HepG2 (cell line): ENCODE data around the gene SLC5A6. TPM values are rescaled to one million over a fixed set of nuclear protein-coding genes. Genes with fewer than 3 reads are reported as not detected.
A peak's percentile ranks its signal among the peaks of the same experiment; 100 is the strongest.

Experiments
- ASH2L ChIP-seq: fragments of 300-600, 200-600 bp; sonication (generic); IDR thresholded peaks from 2 replicates; pipeline ENCODE4 v1.7.0; 2017; ENCODE audit warnings: low read depth, mild to moderate bottlenecking, moderate library complexity, mixed read lengths, low read length; ENCODE audit not compliant: insufficient read length
- CBFB ChIP-seq: sonication (generic); formaldehyde crosslinking; IDR thresholded peaks from 2 replicates; pipeline ENCODE4 v1.4.0; 2020; ENCODE audit warnings: missing genetic modification reagents
- CENPT ChIP-seq: sonication (generic); formaldehyde crosslinking; IDR thresholded peaks from 2 replicates; pipeline ENCODE4 v1.8.0; 2022; ENCODE audit warnings: low read depth, mild to moderate bottlenecking, moderate library complexity, missing genetic modification reagents
- HNF4A ChIP-seq: sonication (generic); formaldehyde crosslinking; IDR thresholded peaks from 2 replicates; pipeline ENCODE4 v1.4.0; 2020; ENCODE audit warnings: missing genetic modification reagents
- IRF2 ChIP-seq: IDR thresholded peaks from 2 replicates; pipeline ENCODE4 v1.6.1; 2018; ENCODE audit warnings: missing genetic modification reagents, missing compliant biosample characterization
- ISL2 ChIP-seq: sonication (generic); formaldehyde crosslinking; IDR thresholded peaks from 2 replicates; pipeline ENCODE4 v1.5.0; 2020; ENCODE audit warnings: missing genetic modification reagents
- MAFG ChIP-seq: sonication (generic); formaldehyde crosslinking; IDR thresholded peaks from 2 replicates; pipeline ENCODE4 v1.5.1; 2020; ENCODE audit warnings: mild to moderate bottlenecking, missing genetic modification reagents
- NFATC3 ChIP-seq: sonication (generic); formaldehyde crosslinking; IDR thresholded peaks from 2 replicates; pipeline ENCODE4 v1.5.1; 2020; ENCODE audit warnings: mild to moderate bottlenecking, missing genetic modification reagents
- PHB2 ChIP-seq: fragments of 450-650 bp; IDR thresholded peaks from 2 replicates; pipeline ENCODE4 v1.6.1; 2018; ENCODE audit not compliant: partially characterized antibody
- SNAI1 ChIP-seq: sonication (generic); formaldehyde crosslinking; IDR thresholded peaks from 2 replicates; pipeline ENCODE4 v1.5.0; 2020; ENCODE audit warnings: mild to moderate bottlenecking, missing genetic modification reagents, borderline replicate concordance
- SP2 ChIP-seq: sonication (generic); formaldehyde crosslinking; IDR thresholded peaks from 2 replicates; pipeline ENCODE4 v1.5.1; 2020; ENCODE audit warnings: mild to moderate bottlenecking, missing genetic modification reagents
- TCF12 ChIP-seq, 2 experiments: fragments of 450-650 bp in 1 of 2; sonication (generic) in 1 of 2; formaldehyde crosslinking in 1 of 2; IDR thresholded peaks; 2 replicates each; pipeline versions ENCODE4 v1.6.1 to v1.8.0; 2017 to 2022; ENCODE audit warnings: antibody characterized with exemption in 1 of 2, mild to moderate bottlenecking in 1 of 2, missing genetic modification reagents in 1 of 2, moderate library complexity in 1 of 2
- TEAD3 ChIP-seq: optimal IDR thresholded peaks from 2 replicates; pipeline ENCODE3; 2016; ENCODE audit warnings: borderline replicate concordance
- ZBTB38 ChIP-seq: sonication (generic); formaldehyde crosslinking; IDR thresholded peaks from 2 replicates; pipeline ENCODE4 v1.5.1; 2020; ENCODE audit warnings: mild to moderate bottlenecking, missing genetic modification reagents
- ZFX ChIP-seq: sonication (generic); formaldehyde crosslinking; IDR thresholded peaks from 2 replicates; pipeline ENCODE4 v1.4.0; 2020; ENCODE audit warnings: mild to moderate bottlenecking, low read depth, missing genetic modification reagents, moderate library complexity
- ZNF263 ChIP-seq: sonication (generic); formaldehyde crosslinking; IDR thresholded peaks from 2 replicates; pipeline ENCODE4 v1.4.0; 2020; ENCODE audit warnings: missing genetic modification reagents
- ZNF383 ChIP-seq: sonication (generic); formaldehyde crosslinking; IDR thresholded peaks from 2 replicates; pipeline ENCODE4 v1.4.0; 2020; ENCODE audit warnings: missing genetic modification reagents, mild to moderate bottlenecking, borderline replicate concordance
- ZNF639 ChIP-seq: conservative IDR thresholded peaks from 2 replicates; pipeline ENCODE4 v1.6.1; 2018; ENCODE audit warnings: missing genetic modification reagents
- ZNF780A ChIP-seq: sonication (generic); formaldehyde crosslinking; IDR thresholded peaks from 2 replicates; pipeline ENCODE4 v1.8.0; 2022; ENCODE audit warnings: mild to moderate bottlenecking, missing genetic modification reagents, moderate library complexity
- polyA plus RNA-seq, 8 experiments: library from polyadenylated mRNA; depleted of rRNA in 3 of 8; stranded (reverse) in 7 of 8; unstranded in 1 of 8; fragments of >200 nt; fragmentation: Illumina TruSeq in 4 of 8; extraction: Trizol in 4 of 8; gene quantifications; 2 replicates each; pipeline versions ENCODE4 v1.2.1 to v1.2.3, GENCODE V29; 2011 to 2016; ENCODE audit warnings: low read depth in 4 of 8, missing spikeins in 1 of 8, mixed read lengths in 1 of 8; ENCODE audit not compliant: insufficient read depth in 1 of 8
- total RNA-seq, 5 experiments: library from RNA; depleted of rRNA; stranded (reverse); fragments of >200 nt; fragmentation: Illumina TruSeq; extraction: Trizol; gene quantifications; 2 replicates each; pipeline ENCODE4 v1.2.3, GENCODE V29; 2016; ENCODE audit warnings: low read depth in 1 of 5
- TF ChIP-seq, protein P1 (sequence below): sonication (generic); formaldehyde crosslinking; IDR thresholded peaks from 2 replicates; pipeline ENCODE4 v1.4.0; 2020; ENCODE audit warnings: missing genetic modification reagents
- TF ChIP-seq, protein P2 (sequence below): sonication (generic); formaldehyde crosslinking; IDR thresholded peaks from 2 replicates; pipeline ENCODE4 v1.5.0; 2020; ENCODE audit warnings: mild to moderate bottlenecking, missing genetic modification reagents
- TF ChIP-seq, protein P3 (sequence below): IDR thresholded peaks from 2 replicates; pipeline ENCODE4 v1.6.1; 2016; ENCODE audit warnings: control low read depth
- TF ChIP-seq, protein P4 (sequence below): sonication (generic); formaldehyde crosslinking; IDR thresholded peaks from 2 replicates; pipeline ENCODE4 v1.5.1; 2020; ENCODE audit warnings: missing genetic modification reagents, mild to moderate bottlenecking, borderline replicate concordance
- TF ChIP-seq, protein P5 (sequence below): IDR thresholded peaks from 2 replicates; pipeline ENCODE4 v1.6.1; 2016; ENCODE audit warnings: missing compliant biosample characterization, missing genetic modification reagents, borderline replicate concordance

The SLC5A6 gene
- total and polyA plus RNA-seq, 2 of the 13 experiments (the other 11 are each of a cell fraction or from before 2014, with no cell fraction given), result 135 to 417 TPM

- TF ChIP-seq ZNF639 (0 out of 2 replicates have a peak, but pooled peaks have one; percentile 39), CENPT (CRISPR knock-in tag) (no peak), ZNF780A (no peak), SP2 (CRISPR knock-in tag) (no peak), ZFX (CRISPR knock-in tag) (peak; percentile 17; the same call in 1 of the 2 replicates), CBFB (CRISPR knock-in tag) (no peak), TEAD3 (CRISPR knock-in tag) (peak; percentile 59), ISL2 (CRISPR knock-in tag) (peak; percentile 25; the same call in 1 of the 2 replicates), HNF4A (CRISPR knock-in tag) (no peak), TCF12 (IDR thresholded peaks at IDR 0.05) (no peak), TCF12 (CRISPR knock-in tag; IDR thresholded peaks at IDR 0.05) (no peak), IRF2 (CRISPR knock-in tag) (peak; percentile 67), ZBTB38 (CRISPR knock-in tag) (peak; percentile 78), ZNF263 (CRISPR knock-in tag) (no peak), SNAI1 (no peak), ASH2L (no peak), PHB2 (no peak), NFATC3 (CRISPR knock-in tag) (no peak), ZNF383 (no peak), MAFG (CRISPR knock-in tag) (no peak)
- TF ChIP-seq, protein P1, sequence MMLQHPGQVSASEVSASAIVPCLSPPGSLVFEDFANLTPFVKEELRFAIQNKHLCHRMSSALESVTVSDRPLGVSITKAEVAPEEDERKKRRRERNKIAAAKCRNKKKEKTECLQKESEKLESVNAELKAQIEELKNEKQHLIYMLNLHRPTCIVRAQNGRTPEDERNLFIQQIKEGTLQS (CRISPR knock-in tag), result no peak
- TF ChIP-seq, protein P2, sequence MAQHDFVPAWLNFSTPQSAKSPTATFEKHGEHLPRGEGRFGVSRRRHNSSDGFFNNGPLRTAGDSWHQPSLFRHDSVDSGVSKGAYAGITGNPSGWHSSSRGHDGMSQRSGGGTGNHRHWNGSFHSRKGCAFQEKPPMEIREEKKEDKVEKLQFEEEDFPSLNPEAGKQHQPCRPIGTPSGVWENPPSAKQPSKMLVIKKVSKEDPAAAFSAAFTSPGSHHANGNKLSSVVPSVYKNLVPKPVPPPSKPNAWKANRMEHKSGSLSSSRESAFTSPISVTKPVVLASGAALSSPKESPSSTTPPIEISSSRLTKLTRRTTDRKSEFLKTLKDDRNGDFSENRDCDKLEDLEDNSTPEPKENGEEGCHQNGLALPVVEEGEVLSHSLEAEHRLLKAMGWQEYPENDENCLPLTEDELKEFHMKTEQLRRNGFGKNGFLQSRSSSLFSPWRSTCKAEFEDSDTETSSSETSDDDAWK (CRISPR knock-in tag), result no peak
- TF ChIP-seq, protein P3, sequence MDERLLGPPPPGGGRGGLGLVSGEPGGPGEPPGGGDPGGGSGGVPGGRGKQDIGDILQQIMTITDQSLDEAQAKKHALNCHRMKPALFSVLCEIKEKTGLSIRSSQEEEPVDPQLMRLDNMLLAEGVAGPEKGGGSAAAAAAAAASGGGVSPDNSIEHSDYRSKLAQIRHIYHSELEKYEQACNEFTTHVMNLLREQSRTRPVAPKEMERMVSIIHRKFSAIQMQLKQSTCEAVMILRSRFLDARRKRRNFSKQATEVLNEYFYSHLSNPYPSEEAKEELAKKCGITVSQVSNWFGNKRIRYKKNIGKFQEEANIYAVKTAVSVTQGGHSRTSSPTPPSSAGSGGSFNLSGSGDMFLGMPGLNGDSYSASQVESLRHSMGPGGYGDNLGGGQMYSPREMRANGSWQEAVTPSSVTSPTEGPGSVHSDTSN (CRISPR knock-in tag), result no peak
- TF ChIP-seq, protein P4, sequence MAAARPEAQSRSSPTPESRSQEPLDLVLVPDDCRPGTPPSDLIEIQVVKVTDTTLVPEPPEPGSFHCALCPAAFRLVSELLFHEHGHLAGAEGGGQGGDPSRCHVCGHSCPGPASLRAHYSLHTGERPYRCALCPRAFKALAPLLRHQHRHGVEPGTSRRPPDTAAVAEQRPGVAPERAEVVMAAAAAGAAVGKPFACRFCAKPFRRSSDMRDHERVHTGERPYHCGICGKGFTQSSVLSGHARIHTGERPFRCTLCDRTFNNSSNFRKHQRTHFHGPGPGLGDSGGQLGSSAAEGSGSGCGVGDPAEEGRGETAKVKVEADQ (CRISPR knock-in tag), result no peak
- TF ChIP-seq, protein P5, sequence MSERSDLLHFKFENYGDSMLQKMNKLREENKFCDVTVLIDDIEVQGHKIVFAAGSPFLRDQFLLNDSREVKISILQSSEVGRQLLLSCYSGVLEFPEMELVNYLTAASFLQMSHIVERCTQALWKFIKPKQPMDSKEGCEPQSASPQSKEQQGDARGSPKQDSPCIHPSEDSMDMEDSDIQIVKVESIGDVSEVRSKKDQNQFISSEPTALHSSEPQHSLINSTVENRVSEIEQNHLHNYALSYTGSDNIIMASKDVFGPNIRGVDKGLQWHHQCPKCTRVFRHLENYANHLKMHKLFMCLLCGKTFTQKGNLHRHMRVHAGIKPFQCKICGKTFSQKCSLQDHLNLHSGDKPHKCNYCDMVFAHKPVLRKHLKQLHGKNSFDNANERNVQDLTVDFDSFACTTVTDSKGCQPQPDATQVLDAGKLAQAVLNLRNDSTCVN, result peak; percentile 45; the same call in 1 of the 2 replicates
Observed at GRCh38 chr2:27191070-27191829, 20.8 kb downstream of the SLC5A6 start (continued).
